H9 (cell line): ENCODE data around the gene KAZN. TPM values are rescaled to one million over a fixed set of nuclear protein-coding genes. Genes with fewer than 3 reads are reported as not detected.

Source experiments
- DNase-seq: peaks from one replicate; pipeline ENCODE4 v3.0.0-alpha.2; 2017
- H2AFZ ChIP-seq: one replicate; pipeline ENCODE4 v1.6.1; 2013; ENCODE audit warnings: mild to moderate bottlenecking, low read length, control low read depth, moderate library complexity
- H2AK5ac ChIP-seq: 2 replicates; pipeline ENCODE4 v1.6.1; 2013; ENCODE audit warnings: low read length, control low read depth, mixed read lengths; ENCODE audit not compliant: insufficient read length
- H2BK120ac ChIP-seq: one replicate; pipeline ENCODE4 v1.6.1; 2013; ENCODE audit warnings: low read depth, mild to moderate bottlenecking, low read length, control low read depth, inconsistent platforms; ENCODE audit not compliant: poor library complexity, severe bottlenecking
- H2BK12ac ChIP-seq: 2 replicates; pipeline ENCODE4 v1.6.1; 2013; ENCODE audit warnings: low read length, control low read depth, mixed read lengths, low read depth; ENCODE audit not compliant: insufficient read length
- H2BK15ac ChIP-seq: 2 replicates; pipeline ENCODE4 v1.6.1; 2013; ENCODE audit warnings: low read depth, low read length, control low read depth
- H2BK20ac ChIP-seq: one replicate; pipeline ENCODE4 v1.6.1; 2013; ENCODE audit warnings: low read depth, mild to moderate bottlenecking, low read length, control low read depth, inconsistent platforms; ENCODE audit not compliant: poor library complexity, severe bottlenecking
- H2BK5ac ChIP-seq: 2 replicates; pipeline ENCODE4 v1.6.1; 2013; ENCODE audit warnings: low read length, control low read depth, mixed read lengths; ENCODE audit not compliant: insufficient read length
- H3K14ac ChIP-seq: 2 replicates; pipeline ENCODE4 v1.6.1; 2013; ENCODE audit warnings: low read length, control low read depth; ENCODE audit not compliant: insufficient read depth
- H3K18ac ChIP-seq: 2 replicates; pipeline ENCODE4 v1.6.1; 2013; ENCODE audit warnings: low read depth, mild to moderate bottlenecking, mixed read lengths, low read length, control low read depth; ENCODE audit not compliant: insufficient read length
- H3K23ac ChIP-seq: 2 replicates; pipeline ENCODE4 v1.6.1; 2013; ENCODE audit warnings: low read length, control low read depth, mixed read lengths, low read depth; ENCODE audit not compliant: insufficient read length
- H3K23me2 ChIP-seq: 2 replicates; pipeline ENCODE4 v1.6.1; 2013; ENCODE audit warnings: low read depth, mild to moderate bottlenecking, mixed read lengths, low read length, control low read depth; ENCODE audit not compliant: insufficient read length, poor library complexity, severe bottlenecking
- H3K27ac ChIP-seq: 2 replicates; pipeline ENCODE4 v1.5.1; 2013; ENCODE audit warnings: low read length, control low read depth, mixed read lengths, low read depth; ENCODE audit not compliant: insufficient read length
- H3K27me3 ChIP-seq: 2 replicates; pipeline ENCODE4 v1.6.1; 2013; ENCODE audit warnings: low read length, control low read depth, inconsistent platforms; ENCODE audit not compliant: insufficient read depth
- H3K4ac ChIP-seq: 2 replicates; pipeline ENCODE4 v1.6.1; 2013; ENCODE audit warnings: low read depth, mild to moderate bottlenecking, control low read depth, inconsistent platforms, low read length, moderate library complexity
- H3K4me1 ChIP-seq: 2 replicates; pipeline ENCODE4 v1.6.1; 2013; ENCODE audit warnings: low read length, control low read depth, inconsistent platforms; ENCODE audit not compliant: insufficient read depth
- H3K4me2 ChIP-seq: 2 replicates; pipeline ENCODE4 v1.6.1; 2013; ENCODE audit warnings: low read length, control low read depth, mixed read lengths; ENCODE audit not compliant: insufficient read length, insufficient read depth
- H3K56ac ChIP-seq: 2 replicates; pipeline ENCODE4 v1.6.1; 2013; ENCODE audit warnings: low read depth, mild to moderate bottlenecking, mixed read lengths, low read length, control low read depth; ENCODE audit not compliant: insufficient read length
- H3K79me1 ChIP-seq: 2 replicates; pipeline ENCODE4 v1.6.1; 2013; ENCODE audit warnings: low read depth, mild to moderate bottlenecking, moderate library complexity, low read length, control low read depth, inconsistent platforms; ENCODE audit not compliant: insufficient read depth, poor library complexity, severe bottlenecking
- H3K79me2 ChIP-seq: 2 replicates; pipeline ENCODE4 v1.6.1; 2013; ENCODE audit warnings: low read length, control low read depth, inconsistent platforms; ENCODE audit not compliant: insufficient read depth
- H3K9ac ChIP-seq: 2 replicates; pipeline ENCODE4 v1.6.1; 2013; ENCODE audit warnings: low read length, control low read depth, mixed read lengths; ENCODE audit not compliant: insufficient read length; ENCODE audit errors: extremely low read depth
- H3K9me3 ChIP-seq: one replicate; pipeline ENCODE4 v1.6.1; 2013; ENCODE audit warnings: low read depth, low read length, inconsistent platforms; ENCODE audit not compliant: control insufficient read depth
- H3T11ph ChIP-seq: one replicate; pipeline ENCODE4 v1.6.1; 2013; ENCODE audit warnings: mild to moderate bottlenecking, low read length, control low read depth, inconsistent platforms
- H4K20me1 ChIP-seq: one replicate; pipeline ENCODE4 v1.6.1; 2013; ENCODE audit not compliant: control insufficient read depth, insufficient read length, insufficient read depth
- H4K5ac ChIP-seq: 2 replicates; pipeline ENCODE4 v1.6.1; 2013; ENCODE audit warnings: low read depth, mild to moderate bottlenecking, mixed read lengths, low read length, control low read depth; ENCODE audit not compliant: insufficient read length
- H4K8ac ChIP-seq: replicated peaks from 2 replicates; pipeline ENCODE4 v1.6.1; 2013; ENCODE audit warnings: low read length, control low read depth, mixed read lengths, low read depth; ENCODE audit not compliant: insufficient read length
- H4K91ac ChIP-seq: 2 replicates; pipeline ENCODE4 v1.6.1; 2013; ENCODE audit warnings: low read depth, mild to moderate bottlenecking, moderate library complexity, mixed read lengths, low read length, control low read depth; ENCODE audit not compliant: insufficient read length
- H3K27ac Mint-ChIP-seq, 3 experiments: 2 replicates in 2 of 3; 3 replicates in 1 of 3; pipeline ENCODE4 v1.8.0; 2020 to 2021; ENCODE audit warnings: mixed read lengths in 3 of 3, mild to moderate bottlenecking in 1 of 3, moderate library complexity in 1 of 3
- H3K27me3 Mint-ChIP-seq: 2 replicates; pipeline ENCODE4 v1.8.0; 2021; ENCODE audit warnings: low read depth, mild to moderate bottlenecking, moderate library complexity, mixed read lengths
- H3K36me3 Mint-ChIP-seq, 3 experiments: 2 replicates in 2 of 3; 3 replicates in 1 of 3; pipeline ENCODE4 v1.8.0; 2020 to 2021; ENCODE audit warnings: low read depth in 3 of 3, mixed read lengths in 3 of 3; ENCODE audit not compliant: insufficient read depth in 1 of 3
- H3K4me1 Mint-ChIP-seq, 2 experiments: 2 replicates each; pipeline ENCODE4 v1.8.0; 2020; ENCODE audit warnings: mixed read lengths in 2 of 2
- H3K4me3 Mint-ChIP-seq, 2 experiments: 2 replicates in 1 of 2; 3 replicates in 1 of 2; pipeline ENCODE4 v1.8.0; 2020 to 2021; ENCODE audit warnings: mild to moderate bottlenecking in 2 of 2, mixed read lengths in 2 of 2, moderate library complexity in 1 of 2
- H3K9me3 Mint-ChIP-seq, 2 experiments: 2 replicates in 1 of 2; 3 replicates in 1 of 2; pipeline ENCODE4 v1.8.0; 2020; ENCODE audit warnings: mild to moderate bottlenecking in 2 of 2, mixed read lengths in 2 of 2, moderate library complexity in 1 of 2
- CTCF ChIP-seq: fragments of 200-600 bp; sonication (generic); conservative IDR thresholded peaks from 3 replicates; pipeline ENCODE4 v1.8.0; 2021; ENCODE audit warnings: antibody characterized with exemption, mild to moderate bottlenecking
- WGBS: extraction: QIAGEN DNeasy Blood & Tissue Kit; methylation state at CpG from one replicate; pipeline ENCODE4 v1.1.7; 2013; ENCODE audit warnings: missing lambda C conversion rate, low lambda C conversion rate, mixed read lengths; ENCODE audit not compliant: insufficient read length; ENCODE audit errors: extremely low coverage; 5-methylcytosine and 5-hydroxymethylcytosine counted together
- total RNA-seq: library from RNA; stranded (reverse); gene quantifications from 2 replicates; pipeline ENCODE4 v1.2.1, GENCODE V29; 2021

Gene KAZN
- total RNA-seq, 1 experiment from 2014 or later, result 7.6 TPM

GRCh38 chr1:14689996-14690615, 91.6 kb downstream of the KAZN start:
- no peak overlapping the region for H3K4me3 Mint-ChIP-seq
- no peaks in the 10 kb centered on the region for H3K79me2 ChIP-seq
- no peaks in the 10 kb centered on the region; the same call in none of the 2 replicates for H3K27me3 Mint-ChIP-seq
- H3K36me3 Mint-ChIP-seq, result no peaks in the 10 kb centered on the region
- H3K4me1 ChIP-seq, result no peaks in the 10 kb centered on the region; the same call in 1 of the 2 replicates
- no peak overlapping the region for H2BK120ac ChIP-seq
- H3K23me2 ChIP-seq, result no peaks in the 10 kb centered on the region
- H2AK5ac ChIP-seq, result no peak overlapping the region
- H3K4me1 Mint-ChIP-seq, result peaks cover 10 to 14% of the 10 kb centered on the region in 2 experiments
- no peak overlapping the region for H2BK12ac ChIP-seq
- no peak for TF ChIP-seq CTCF
- no peaks in the 10 kb centered on the region for H3K79me1 ChIP-seq
- H3K9me3 ChIP-seq, result no peaks in the 10 kb centered on the region
- no peaks in the 10 kb centered on the region for H4K20me1 ChIP-seq
- no peak overlapping the region for H2AFZ ChIP-seq
- H3K27ac Mint-ChIP-seq, result no peak overlapping the region
- H3K4me2 ChIP-seq, result no peak overlapping the region
- no peak overlapping the region for H2BK20ac ChIP-seq
- no peak overlapping the region for H2BK15ac ChIP-seq
- H3T11ph ChIP-seq, result no peak overlapping the region
- H3K56ac ChIP-seq, result no peak overlapping the region
- H3K18ac ChIP-seq, result no peak overlapping the region
- no peak overlapping the region for H3K27ac ChIP-seq
- no peak overlapping the region for H3K14ac ChIP-seq
- no peaks in the 10 kb centered on the region; a peak in 1 of 5 replicates for H3K9me3 Mint-ChIP-seq
- no peaks in the 10 kb centered on the region for H3K27me3 ChIP-seq
- H4K8ac ChIP-seq, result no peak overlapping the region
- H4K5ac ChIP-seq, result no peak overlapping the region
- H3K4ac ChIP-seq, result no peak overlapping the region
- no peak overlapping the region for H3K9ac ChIP-seq
- H4K91ac ChIP-seq, result no peak overlapping the region
- WGBS, result no CpG with 5 or more reads among the region's 15 CpGs
- no peak for DNase-seq
- no peak overlapping the region for H3K23ac ChIP-seq
- H2BK5ac ChIP-seq, result no peak overlapping the region
